Sigmoid colon (tissue), 7 donors: Measurements from ENCODE around the gene HHIPL2. TPM values are rescaled to one million over a fixed set of nuclear protein-coding genes. Genes with fewer than 3 reads are reported as not detected.
"Not testable (repeated sequence)": the region's sequence is repeated elsewhere in the genome, so short reads cannot be mapped to it uniquely, and the experiment has no call there.

Experiments used
- DNase-seq: peaks from one replicate; pipeline ENCODE4 v3.0.0-alpha.2; 2019
- H3K27ac ChIP-seq, 4 donors: fragments of 200-600 bp; sonication (generic); one replicate each; pipeline ENCODE4 v1.5.1; 2016 to 2019; ENCODE audit warnings: mild to moderate bottlenecking in 1 of 4
- H3K27me3 ChIP-seq, 3 donors: fragments of 200-600 bp; sonication (generic); one replicate each; pipeline ENCODE4 v1.5.1; 2019; ENCODE audit warnings: mild to moderate bottlenecking in 1 of 3
- H3K36me3 ChIP-seq, 4 donors: fragments of 200-600 bp; sonication (generic); one replicate each; pipeline ENCODE4 v1.5.1; 2016 to 2019
- H3K4me1 ChIP-seq, 4 donors: fragments of 200-600 bp; sonication (generic); one replicate each; pipeline ENCODE4 v1.5.1; 2017 to 2019
- H3K4me3 ChIP-seq, 4 donors: fragments of 200-600 bp; sonication (generic); one replicate each; pipeline ENCODE4 v1.5.1; 2017 to 2019; ENCODE audit warnings: mild to moderate bottlenecking in 2 of 4, moderate library complexity in 1 of 4
- H3K9me3 ChIP-seq, 4 donors: fragments of 200-600 bp in 3 of 4; sonication (generic) in 3 of 4; one replicate each; pipeline versions ENCODE4 v1.5.1 to v1.6.1; 2013 to 2019
- WGBS, 2 donors: extraction: QIAGEN DNeasy Blood & Tissue Kit; methylation state at CpG; one replicate each; pipeline ENCODE4 v1.1.7; 2013; 5-methylcytosine and 5-hydroxymethylcytosine counted together
- intact Hi-C: fragments of 100-400 bp; cut with DNase I; formaldehyde crosslinking; loops from one replicate; pipeline ENCODE4 v1.15.1; 2023
- polyA plus RNA-seq, 3 donors: library from polyadenylated mRNA; stranded (reverse); fragments of 200-250 nt; gene quantifications; one replicate each; pipeline ENCODE4 v1.2.3, GENCODE V29; 2013
- small RNA-seq, 3 donors: library from RNA; depleted of rRNA; stranded (forward); fragments of <200 nt; gene quantifications; one replicate each; pipeline ENCODE3, GENCODE V24; 2016
- total RNA-seq, 4 donors: library from RNA; depleted of rRNA; stranded (reverse); fragments of >200 nt; gene quantifications; one replicate each; pipeline ENCODE4 v1.1.0, GENCODE V29; 2016
- donor health status: healthy with polysubstance abuse.
- donor health status: Bipolar disorder and iron deficiency.
- donor health status: healthy.

HHIPL2 gene
- total and polyA plus RNA-seq, 7 donors = 0.13 TPM; not detected in 6

DNA sequence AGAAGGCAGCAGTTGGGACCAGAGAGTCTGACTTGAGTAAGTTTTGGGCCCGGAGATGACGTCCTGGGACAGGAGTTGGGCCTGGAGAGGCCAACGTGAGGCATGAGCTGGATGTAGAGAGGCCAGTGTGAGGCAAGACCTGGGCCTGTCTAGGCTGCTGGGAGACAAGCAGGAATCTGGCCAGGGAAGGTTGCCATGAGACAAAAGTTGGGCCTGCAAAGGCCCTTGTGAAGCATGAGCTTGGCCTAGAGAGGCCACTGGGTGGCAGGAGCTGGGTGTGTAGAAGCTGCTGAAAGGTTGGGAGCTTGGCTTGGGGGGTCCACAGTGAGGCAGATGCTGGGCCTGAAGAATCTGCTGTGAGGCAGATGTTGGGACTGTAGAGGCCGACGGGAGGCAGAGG, 71.5 kb downstream of the HHIPL2 start:
- H3K27me3 ChIP-seq, H3K4me1 ChIP-seq, H3K9me3 ChIP-seq, DNase-seq, H3K36me3 ChIP-seq, H3K4me3 ChIP-seq, intact Hi-C loops, H3K27ac ChIP-seq: not testable (repeated sequence)
- WGBS, 2 donors = 95% methylated on average over 5 of the region's 5 CpGs

DNA sequence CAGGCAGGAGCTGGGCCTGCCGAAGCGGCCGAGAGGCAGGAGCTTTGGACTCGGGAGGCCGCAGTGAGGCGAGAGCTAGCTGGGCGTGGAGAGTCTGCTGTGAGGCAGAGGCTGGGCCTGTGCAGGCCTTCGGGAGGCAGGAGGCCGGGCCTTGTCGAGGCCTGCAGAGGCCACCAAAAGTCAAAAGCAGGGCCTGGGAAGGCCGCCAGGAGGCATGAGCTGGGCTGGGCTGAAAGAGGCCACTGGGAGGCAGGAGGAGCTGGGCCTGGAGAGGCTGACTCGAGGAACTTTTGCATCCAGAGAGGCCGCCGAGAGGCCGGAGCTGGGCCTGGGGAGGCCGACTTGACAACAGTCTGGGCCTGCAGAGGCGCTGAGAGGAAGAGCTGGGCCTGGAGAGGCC, 74.2 kb downstream of the HHIPL2 start:
- H3K27ac ChIP-seq, H3K36me3 ChIP-seq, H3K4me3 ChIP-seq, H3K27me3 ChIP-seq, H3K4me1 ChIP-seq, intact Hi-C loops, DNase-seq, H3K9me3 ChIP-seq: not testable (repeated sequence)
- WGBS, 2 donors = 92 to 97% methylated on average over 17 of the region's 17 CpGs

GRCh38 chr1:222472776-222473540, 74.9 kb downstream of the HHIPL2 start:
- intact Hi-C loops, DNase-seq, H3K27ac ChIP-seq, H3K27me3 ChIP-seq, H3K9me3 ChIP-seq, H3K4me3 ChIP-seq, H3K36me3 ChIP-seq, H3K4me1 ChIP-seq: not testable (repeated sequence)
- WGBS, 2 donors = 96 to 97% methylated on average over 32 of the region's 33 CpGs

Small RNAs within 50 kb of the gene (small RNA-seq; reads per million reads assigned to genes)
- 0 reads per million in 3 donors for gene RNU6-791P

Other genes with a start within 250 kb of the HHIPL2 start
- gene TAF1A, start 41.8 kb upstream of the HHIPL2 start, total RNA-seq = 1 to 10 TPM; 2.3 to 7.2 (median 4.8) TPM
- 1 to 10 TPM in 2 of 3 donors, under 1 TPM in 1; 0.92 to 3.3 (median 1.2) TPM for gene TAF1A, start 41.8 kb upstream of the HHIPL2 start, polyA plus RNA-seq
- 10 to 100 TPM; 27.4 to 36.4 (median 31.7) TPM for gene MIA3, start 70.0 kb upstream of the HHIPL2 start, total RNA-seq
- 10 to 100 TPM in 1 of 3 donors, 1 to 10 TPM in 2; 5.4 to 27.9 (median 5.8) TPM for gene MIA3, start 70.0 kb upstream of the HHIPL2 start, polyA plus RNA-seq
- gene AIDA, start 164.4 kb upstream of the HHIPL2 start, total RNA-seq = 100 to 1,000 TPM in 1 of 4 donors, 10 to 100 TPM in 3; 71.5 to 104 (median 88.2) TPM
- 10 to 100 TPM; 34.9 to 48.6 (median 48.3) TPM for gene AIDA, start 164.4 kb upstream of the HHIPL2 start, polyA plus RNA-seq
- 10 to 100 TPM; 38.2 to 61.7 (median 49.0) TPM for gene BROX, start 164.5 kb upstream of the HHIPL2 start, total RNA-seq
- gene BROX, start 164.5 kb upstream of the HHIPL2 start, polyA plus RNA-seq = 10 to 100 TPM; 22.0 to 27.7 (median 22.2) TPM
- gene FAM177B, start 189.1 kb upstream of the HHIPL2 start, total RNA-seq = 1 to 10 TPM in 1 of 4 donors, under 1 TPM in 2, not detected in 1; 0.36 to 4.7 (median 0.54) TPM
- 10 to 100 TPM; 13.2 to 40.5 (median 28.2) TPM for gene FAM177B, start 189.1 kb upstream of the HHIPL2 start, polyA plus RNA-seq